Keratinocyte (primary cell): ENCODE results near the gene RETSAT.

Experiments used
- CTCF ChIP-seq, 3 experiments: IDR thresholded peaks in 1 of 3; conservative IDR thresholded peaks in 1 of 3; optimal IDR thresholded peaks in 1 of 3; 2 replicates in 2 of 3; 3 replicates in 1 of 3; pipeline versions ENCODE3 to v1.5.1; 2011; ENCODE audit warnings: low read length in 3 of 3, mild to moderate bottlenecking in 3 of 3, moderate library complexity in 2 of 3, control low read depth in 1 of 3, inconsistent platforms in 1 of 3; ENCODE audit not compliant: insufficient read depth in 2 of 3; ENCODE audit errors: extremely low read depth in 1 of 3
- EZH2 ChIP-seq: IDR thresholded peaks from one replicate; pipeline ENCODE4 v1.6.1; 2012; ENCODE audit warnings: inconsistent platforms, mild to moderate bottlenecking, low read length, moderate library complexity

- no peak for TF ChIP-seq CTCF (optimal IDR thresholded peaks at IDR 0.05 in 1 of 3, IDR thresholded peaks at IDR 0.05 in 1 of 3, conservative IDR thresholded peaks at IDR 0.05 in 1 of 3; ENCODE audit: extremely low read depth in 1 of 3, insufficient read depth in 2 of 3, low read length in 3 of 3)
- TF ChIP-seq EZH2, result no peak
Observed at GRCh38 chr2:85393836-85394235, 39.5 kb upstream of the RETSAT start.
